ENCODE results near the gene FMN1. TPM values are rescaled to one million over a fixed set of nuclear protein-coding genes. Genes with fewer than 3 reads are reported as not detected.

FMN1 gene
- total and polyA plus RNA-seq, 5 donors from 2014 or later = 0.32 to 8.9 (median 0.36) TPM; not detected in 2

GRCh38 chr15:33125894-33126537 lies 68.5 kb downstream of the FMN1 start:
- DNase-seq (no peak), ATAC-seq (ENCODE audit: low read depth in 2 of 2) (peak; percentile 20 to 39)
- Histone ChIP-seq H3K4me3 (ENCODE audit: low read depth, low read length) (no peak overlapping the region), H3K4me1 (ENCODE audit: control insufficient read depth, insufficient read depth, low read length, poor library complexity, severe bottlenecking) (peaks cover 7% of the 10 kb centered on the region), H3K27me3 (ENCODE audit: control insufficient read depth, insufficient read depth, low read length) (no peaks in the 10 kb centered on the region), H3K9me3 (ENCODE audit: control insufficient read depth in 2 of 2, low read length in 2 of 2) (no peaks in the 10 kb centered on the region), H3K27ac (ENCODE audit: insufficient read depth, low read length, poor library complexity, severe bottlenecking) (no peak overlapping the region), H3K36me3 (ENCODE audit: control insufficient read depth, insufficient read depth, low read length) (no peaks in the 10 kb centered on the region)
- peaks cover 4 to 20% (median 14%) of the 10 kb centered on the region in 4 donors for H3K4me1 Mint-ChIP-seq
- peak overlapping the region in 2 of 3 donors; percentile 57 to 83 for H3K27ac Mint-ChIP-seq
- peaks cover 0 to 2% (median 0%) of the 10 kb centered on the region in 7 donors for H3K9me3 Mint-ChIP-seq
- H3K27me3 Mint-ChIP-seq = peaks cover 5% of the 10 kb centered on the region
- no peaks in the 10 kb centered on the region for H3K36me3 Mint-ChIP-seq
- peak overlapping the region in 3 of 4 donors; percentile 22 to 67 (median 33) for H3K4me3 Mint-ChIP-seq

- Histone ChIP-seq H3K36me3 (ENCODE audit: control insufficient read depth, insufficient read depth, low read length) (no peaks in the 10 kb centered on the region), H3K4me1 (ENCODE audit: control insufficient read depth, insufficient read depth, low read length, poor library complexity, severe bottlenecking) (peaks cover 7% of the 10 kb centered on the region), H3K4me3 (ENCODE audit: low read depth, low read length) (no peak overlapping the region), H3K27me3 (ENCODE audit: control insufficient read depth, insufficient read depth, low read length) (no peaks in the 10 kb centered on the region), H3K27ac (ENCODE audit: insufficient read depth, low read length, poor library complexity, severe bottlenecking) (no peak overlapping the region), H3K9me3 (ENCODE audit: control insufficient read depth in 2 of 2, low read length in 2 of 2) (no peaks in the 10 kb centered on the region)
- no peak overlapping the region for H3K4me3 Mint-ChIP-seq
- no peaks in the 10 kb centered on the region for H3K36me3 Mint-ChIP-seq
- H3K27ac Mint-ChIP-seq = no peak overlapping the region
- ATAC-seq (ENCODE audit: low read depth in 2 of 2) (no peak), DNase-seq (no peak)
- peaks cover 4 to 20% (median 14%) of the 10 kb centered on the region in 4 donors for H3K4me1 Mint-ChIP-seq
- H3K9me3 Mint-ChIP-seq = peaks cover 0 to 2% (median 0%) of the 10 kb centered on the region in 7 donors
- H3K27me3 Mint-ChIP-seq = peaks cover 5% of the 10 kb centered on the region
These were observed 69.7 kb downstream of the FMN1 start for GRCh38 chr15:33124811-33125210.

GRCh38 chr15:33124279-33124678 lies 70.2 kb downstream of the FMN1 start:
- no peak overlapping the region for H3K27ac Mint-ChIP-seq
- no peak overlapping the region for H3K27ac ChIP-seq (ENCODE audit: insufficient read depth, low read length, poor library complexity, severe bottlenecking)
- H3K4me1 ChIP-seq (ENCODE audit: control insufficient read depth, insufficient read depth, low read length, poor library complexity, severe bottlenecking) = peaks cover 7% of the 10 kb centered on the region
- no peaks in the 10 kb centered on the region for H3K36me3 ChIP-seq (ENCODE audit: control insufficient read depth, insufficient read depth, low read length)
- no peak for ATAC-seq (ENCODE audit: low read depth in 2 of 2)
- no peak overlapping the region for H3K4me3 ChIP-seq (ENCODE audit: low read depth, low read length)
- no peaks in the 10 kb centered on the region for H3K9me3 ChIP-seq (ENCODE audit: control insufficient read depth in 2 of 2, low read length in 2 of 2)
- peaks cover 0 to 2% (median 0%) of the 10 kb centered on the region in 7 donors for H3K9me3 Mint-ChIP-seq
- no peaks in the 10 kb centered on the region for H3K27me3 ChIP-seq (ENCODE audit: control insufficient read depth, insufficient read depth, low read length)
- H3K4me3 Mint-ChIP-seq = no peak overlapping the region
- H3K27me3 Mint-ChIP-seq = peaks cover 5% of the 10 kb centered on the region
- no peak for DNase-seq
- no peaks in the 10 kb centered on the region for H3K36me3 Mint-ChIP-seq
- peaks cover 4 to 20% (median 14%) of the 10 kb centered on the region in 4 donors for H3K4me1 Mint-ChIP-seq

- Histone ChIP-seq H3K9me3 (ENCODE audit: control insufficient read depth in 2 of 2, low read length in 2 of 2) (no peaks in the 10 kb centered on the region), H3K4me3 (ENCODE audit: low read depth, low read length) (no peak overlapping the region), H3K27me3 (ENCODE audit: control insufficient read depth, insufficient read depth, low read length) (no peaks in the 10 kb centered on the region), H3K27ac (ENCODE audit: insufficient read depth, low read length, poor library complexity, severe bottlenecking) (no peak overlapping the region), H3K36me3 (ENCODE audit: control insufficient read depth, insufficient read depth, low read length) (no peaks in the 10 kb centered on the region), H3K4me1 (ENCODE audit: control insufficient read depth, insufficient read depth, low read length, poor library complexity, severe bottlenecking) (no peaks in the 10 kb centered on the region)
- no peak for ATAC-seq (ENCODE audit: low read depth in 2 of 2)
- DNase-seq = no peak
- no peaks in the 10 kb centered on the region for H3K36me3 Mint-ChIP-seq
- H3K9me3 Mint-ChIP-seq = no peaks in the 10 kb centered on the region
- H3K27me3 Mint-ChIP-seq = no peaks in the 10 kb centered on the region
- no peaks in the 10 kb centered on the region for H3K4me1 Mint-ChIP-seq
- no peak overlapping the region for H3K4me3 Mint-ChIP-seq
- H3K27ac Mint-ChIP-seq = no peak overlapping the region
These were observed 74.6 kb downstream of the FMN1 start for GRCh38 chr15:33119865-33120264.

GRCh38 chr15:33119273-33119672 lies 75.2 kb downstream of the FMN1 start:
- Histone ChIP-seq H3K27me3 (ENCODE audit: control insufficient read depth, insufficient read depth, low read length) (no peaks in the 10 kb centered on the region), H3K4me3 (ENCODE audit: low read depth, low read length) (no peak overlapping the region), H3K9me3 (ENCODE audit: control insufficient read depth in 2 of 2, low read length in 2 of 2) (no peaks in the 10 kb centered on the region), H3K36me3 (ENCODE audit: control insufficient read depth, insufficient read depth, low read length) (no peaks in the 10 kb centered on the region), H3K4me1 (ENCODE audit: control insufficient read depth, insufficient read depth, low read length, poor library complexity, severe bottlenecking) (no peaks in the 10 kb centered on the region), H3K27ac (ENCODE audit: insufficient read depth, low read length, poor library complexity, severe bottlenecking) (no peak overlapping the region)
- no peaks in the 10 kb centered on the region for H3K36me3 Mint-ChIP-seq
- no peaks in the 10 kb centered on the region for H3K27me3 Mint-ChIP-seq
- ATAC-seq (ENCODE audit: low read depth in 2 of 2) = no peak
- no peak for DNase-seq
- H3K4me1 Mint-ChIP-seq = no peaks in the 10 kb centered on the region
- no peak overlapping the region for H3K4me3 Mint-ChIP-seq
- no peak overlapping the region for H3K27ac Mint-ChIP-seq
- no peaks in the 10 kb centered on the region for H3K9me3 Mint-ChIP-seq

GRCh38 chr15:33116198-33116597 lies 78.3 kb downstream of the FMN1 start:
- ATAC-seq (ENCODE audit: low read depth in 2 of 2) (no peak), DNase-seq (no peak)
- H3K36me3 ChIP-seq (ENCODE audit: control insufficient read depth, insufficient read depth, low read length) = no peaks in the 10 kb centered on the region
- H3K4me3 Mint-ChIP-seq = no peak overlapping the region
- no peaks in the 10 kb centered on the region for H3K9me3 ChIP-seq (ENCODE audit: control insufficient read depth in 2 of 2, low read length in 2 of 2)
- no peaks in the 10 kb centered on the region for H3K27me3 Mint-ChIP-seq
- H3K4me3 ChIP-seq (ENCODE audit: low read depth, low read length) = no peak overlapping the region
- H3K27ac Mint-ChIP-seq = no peak overlapping the region
- no peaks in the 10 kb centered on the region for H3K36me3 Mint-ChIP-seq
- peaks cover 0 to 3% (median 0%) of the 10 kb centered on the region in 7 donors for H3K9me3 Mint-ChIP-seq
- no peak overlapping the region for H3K27ac ChIP-seq (ENCODE audit: insufficient read depth, low read length, poor library complexity, severe bottlenecking)
- H3K4me1 Mint-ChIP-seq = no peaks in the 10 kb centered on the region
- H3K27me3 ChIP-seq (ENCODE audit: control insufficient read depth, insufficient read depth, low read length) = no peaks in the 10 kb centered on the region
- no peaks in the 10 kb centered on the region for H3K4me1 ChIP-seq (ENCODE audit: control insufficient read depth, insufficient read depth, low read length, poor library complexity, severe bottlenecking)

- Histone ChIP-seq H3K27me3 (ENCODE audit: control insufficient read depth, insufficient read depth, low read length) (no peaks in the 10 kb centered on the region), H3K4me1 (ENCODE audit: control insufficient read depth, insufficient read depth, low read length, poor library complexity, severe bottlenecking) (no peaks in the 10 kb centered on the region), H3K9me3 (ENCODE audit: control insufficient read depth in 2 of 2, low read length in 2 of 2) (no peaks in the 10 kb centered on the region), H3K4me3 (ENCODE audit: low read depth, low read length) (no peak overlapping the region), H3K36me3 (ENCODE audit: control insufficient read depth, insufficient read depth, low read length) (no peaks in the 10 kb centered on the region), H3K27ac (ENCODE audit: insufficient read depth, low read length, poor library complexity, severe bottlenecking) (no peak overlapping the region)
- no peak for ATAC-seq (ENCODE audit: low read depth in 2 of 2)
- Mint-ChIP-seq H3K27ac (no peak overlapping the region), H3K4me3 (no peak overlapping the region), H3K9me3 (peaks cover 0 to 3% (median 0%) of the 10 kb centered on the region in 7 donors), H3K36me3 (no peaks in the 10 kb centered on the region), H3K27me3 (no peaks in the 10 kb centered on the region), H3K4me1 (no peaks in the 10 kb centered on the region)
- no peak for DNase-seq
These were observed 79.2 kb downstream of the FMN1 start for GRCh38 chr15:33115191-33115861.

GRCh38 chr15:33114374-33114717 lies 80.2 kb downstream of the FMN1 start:
- Histone ChIP-seq H3K27ac (ENCODE audit: insufficient read depth, low read length, poor library complexity, severe bottlenecking) (no peak overlapping the region), H3K27me3 (ENCODE audit: control insufficient read depth, insufficient read depth, low read length) (no peaks in the 10 kb centered on the region), H3K4me3 (ENCODE audit: low read depth, low read length) (no peak overlapping the region), H3K4me1 (ENCODE audit: control insufficient read depth, insufficient read depth, low read length, poor library complexity, severe bottlenecking) (no peaks in the 10 kb centered on the region), H3K36me3 (ENCODE audit: control insufficient read depth, insufficient read depth, low read length) (no peaks in the 10 kb centered on the region), H3K9me3 (ENCODE audit: control insufficient read depth in 2 of 2, low read length in 2 of 2) (no peaks in the 10 kb centered on the region)
- Mint-ChIP-seq H3K4me3 (no peak overlapping the region), H3K27me3 (no peaks in the 10 kb centered on the region), H3K36me3 (no peaks in the 10 kb centered on the region), H3K9me3 (peaks cover 0 to 3% (median 0%) of the 10 kb centered on the region in 7 donors), H3K27ac (no peak overlapping the region), H3K4me1 (no peaks in the 10 kb centered on the region)
- ATAC-seq (ENCODE audit: low read depth in 2 of 2) (no peak), DNase-seq (no peak)

Data from CD4-positive, CD25-positive, alpha-beta regulatory T cell (primary cell).